ENCODE results near the gene BRI3. TPM values are rescaled to one million over a fixed set of nuclear protein-coding genes. Genes with fewer than 3 reads are reported as not detected.
A peak's percentile ranks its signal among the peaks of the same experiment; 100 is the strongest.

The BRI3 gene
- total and polyA plus RNA-seq, 9 of the 15 experiments (the other 6 are each of a cell fraction or from before 2014, with no cell fraction given): 4.3 to 57.4 (median 18.6) TPM

- TF ChIP-seq ZNF263 (CRISPR knock-in tag; IDR thresholded peaks at IDR 0.05; ENCODE audit: borderline replicate concordance) (no peak), CCNT2 (IDR thresholded peaks at IDR 0.05; ENCODE audit: borderline replicate concordance, extremely low read depth, insufficient read length, low read depth, low read length) (peak; percentile 62), E2F6 (IDR thresholded peaks at IDR 0.05; ENCODE audit: borderline replicate concordance in 1 of 2, extremely low read depth in 1 of 2, insufficient read depth in 1 of 2, insufficient read length in 1 of 2, low read depth in 1 of 2, low read length in 1 of 2, poor library complexity in 1 of 2, severe bottlenecking in 1 of 2) (peak in 1 of 2 experiments; percentile 79), FIP1L1 (IDR thresholded peaks at IDR 0.05; ENCODE audit: low read depth, low read length, poor library complexity, severe bottlenecking) (no peak), CXXC5 (CRISPR knock-in tag; IDR thresholded peaks at IDR 0.05) (peak; percentile 96), CBX1 (IDR thresholded peaks at IDR 0.05; ENCODE audit: low read depth) (peak; percentile 69; the same call in 1 of the 2 replicates), SAFB2 (IDR thresholded peaks at IDR 0.05; ENCODE audit: borderline replicate concordance, low read depth, low read length, severe bottlenecking) (no peak), E2F8 (IDR thresholded peaks at IDR 0.05; ENCODE audit: low read depth, partially characterized antibody) (peak; percentile 80)
Measured at GRCh38 chr7:98251601-98252424, 29.7 kb upstream of the BRI3 start, which contains the start of gene TECPR1 (continued).
